KOPT-K1 (cell line): ENCODE measurements around the gene ZFAND3.

ENCODE experiments used
- H3K27ac ChIP-seq: fragments of 200-600 bp; sonication (generic); 2 replicates; pipeline ENCODE4 v1.5.1; 2016; ENCODE audit warnings: antibody characterized with exemption, mild to moderate bottlenecking, low read depth, low read length; ENCODE audit not compliant: poor library complexity, severe bottlenecking
- H3K36me3 ChIP-seq: fragments of 200-600 bp; sonication (generic); 2 replicates; pipeline ENCODE4 v1.5.1; 2017; ENCODE audit warnings: antibody characterized with exemption, mild to moderate bottlenecking, low read length, moderate library complexity; ENCODE audit not compliant: insufficient read depth
- H3K9me3 ChIP-seq: fragments of 200-600 bp; sonication (generic); 2 replicates; pipeline ENCODE4 v1.5.1; 2017; ENCODE audit warnings: antibody characterized with exemption, low read length, mild to moderate bottlenecking; ENCODE audit not compliant: insufficient read depth, poor library complexity, severe bottlenecking

The ZFAND3 gene

DNA sequence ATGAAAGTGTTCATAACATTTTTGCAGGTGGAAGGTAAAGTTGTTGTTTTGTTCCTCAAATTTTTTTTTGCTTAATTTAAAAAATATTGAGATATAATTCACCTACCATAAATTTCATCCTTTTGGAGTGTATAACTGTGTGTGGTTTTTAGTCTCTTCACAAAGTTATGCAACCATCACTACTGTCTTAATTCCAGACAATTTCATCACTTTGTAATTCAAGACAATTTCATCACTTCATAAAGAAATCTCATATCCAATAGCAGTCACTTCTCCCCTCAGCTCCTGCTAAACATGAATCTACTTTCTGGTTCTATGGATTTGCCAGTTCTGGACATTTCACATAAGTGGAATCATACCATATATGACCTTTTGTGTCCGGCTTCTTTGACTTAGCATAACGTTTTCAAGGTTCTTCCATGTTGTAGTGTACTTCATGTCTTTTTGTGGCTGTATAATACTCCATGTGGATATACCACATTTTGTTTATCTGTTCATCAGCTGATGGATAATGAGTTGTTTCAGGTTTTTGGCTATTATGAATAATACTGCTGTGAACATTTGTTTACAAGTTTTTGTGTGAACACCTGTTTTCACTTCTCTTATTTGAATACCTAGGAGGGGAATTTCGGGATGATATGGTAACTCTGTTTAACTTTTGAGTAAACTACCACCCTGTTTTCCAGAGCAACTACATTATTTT lies 18.8 kb downstream of the ZFAND3 start:
- H3K27ac ChIP-seq: no peak overlapping the region
- peaks cover 13% of the 10 kb centered on the region for H3K36me3 ChIP-seq
- H3K9me3 ChIP-seq: peaks cover 11% of the 10 kb centered on the region

DNA sequence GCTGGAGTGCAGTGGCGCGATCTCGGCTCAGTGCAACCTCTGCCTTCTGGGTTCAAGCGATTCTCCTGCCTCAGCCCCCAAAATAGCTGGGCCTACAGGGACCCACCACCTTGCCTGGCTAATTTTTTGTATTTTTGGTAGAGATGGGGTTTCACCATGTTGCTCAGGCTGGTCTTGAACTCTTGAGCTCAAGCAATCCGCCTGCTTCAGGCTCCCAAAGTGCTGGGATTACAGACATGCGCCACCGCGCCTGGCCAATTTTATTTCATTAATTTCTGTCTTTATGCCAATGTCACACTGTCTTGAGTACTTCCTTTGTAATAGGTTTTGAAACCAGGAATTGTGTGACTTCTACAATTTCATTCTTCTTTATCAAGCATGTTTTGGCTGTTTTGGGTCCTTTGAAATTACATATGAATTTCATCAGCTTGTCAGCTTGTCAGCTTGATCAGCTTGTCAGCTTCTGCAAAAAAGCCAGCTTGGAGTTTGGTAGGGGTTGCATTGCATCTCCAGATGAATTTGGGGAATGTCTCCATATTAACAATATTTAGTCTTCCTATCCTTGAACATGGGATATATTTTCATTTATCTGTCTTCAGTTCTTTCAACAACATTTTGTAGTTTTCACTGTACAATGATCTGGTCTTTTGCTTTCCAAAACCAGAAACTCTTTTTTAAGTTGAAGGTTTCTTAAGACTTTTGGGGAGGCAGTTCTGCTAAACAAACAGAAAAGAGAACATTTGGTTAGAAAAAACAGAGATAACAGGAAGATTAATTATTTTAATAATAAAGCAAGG lies 20.8 kb downstream of the ZFAND3 start:
- Histone ChIP-seq H3K9me3 (no peaks in the 10 kb centered on the region), H3K36me3 (peaks cover 5% of the 10 kb centered on the region), H3K27ac (no peak overlapping the region)

GRCh38 chr6:37840940-37841300 lies 21.4 kb downstream of the ZFAND3 start:
- Histone ChIP-seq H3K9me3 (no peaks in the 10 kb centered on the region), H3K36me3 (peaks cover 5% of the 10 kb centered on the region), H3K27ac (no peak overlapping the region)

DNA sequence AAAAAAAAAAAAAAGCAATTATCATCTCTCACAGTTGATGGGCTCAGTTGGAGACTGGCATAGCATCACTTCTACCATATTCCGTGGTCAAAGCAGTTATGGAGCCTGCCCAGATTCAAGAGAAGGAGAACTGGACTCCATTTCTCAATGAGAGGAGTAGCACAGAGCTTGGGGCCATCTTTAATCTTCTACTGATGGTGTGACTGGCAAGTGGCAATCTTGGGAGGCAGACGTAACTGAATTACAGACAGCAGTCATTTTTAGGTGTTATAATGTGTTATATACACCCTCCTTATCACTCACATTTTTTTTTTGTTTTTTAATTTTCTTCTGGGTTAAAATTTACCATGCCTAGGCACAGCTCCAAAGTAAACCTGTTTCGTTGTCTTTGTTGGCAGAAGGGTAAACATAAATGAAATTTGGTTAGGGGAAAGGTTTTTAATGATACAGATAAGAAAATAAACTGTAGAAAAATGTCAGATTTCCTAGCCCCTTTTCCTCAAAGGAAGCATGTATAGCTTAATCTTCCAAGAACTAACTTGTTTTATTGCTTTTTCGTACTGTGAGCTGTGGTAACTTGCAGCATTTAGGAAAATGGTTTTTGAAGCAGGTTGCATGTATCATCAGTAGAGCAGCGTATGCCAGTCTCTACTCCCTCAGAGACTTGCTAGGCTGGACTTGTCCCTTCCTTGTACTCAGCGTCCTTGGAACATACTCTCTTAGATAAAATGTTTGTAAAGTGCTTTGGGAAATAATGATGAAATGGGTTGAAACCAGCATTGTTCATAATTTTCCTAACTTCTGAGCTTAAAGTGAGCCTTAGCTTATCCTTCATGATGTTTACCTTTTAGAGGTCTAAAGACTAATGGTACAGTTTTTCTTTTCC lies 25.7 kb downstream of the ZFAND3 start:
- H3K9me3 ChIP-seq: no peaks in the 10 kb centered on the region
- no peak overlapping the region for H3K27ac ChIP-seq
- H3K36me3 ChIP-seq: no peaks in the 10 kb centered on the region

DNA sequence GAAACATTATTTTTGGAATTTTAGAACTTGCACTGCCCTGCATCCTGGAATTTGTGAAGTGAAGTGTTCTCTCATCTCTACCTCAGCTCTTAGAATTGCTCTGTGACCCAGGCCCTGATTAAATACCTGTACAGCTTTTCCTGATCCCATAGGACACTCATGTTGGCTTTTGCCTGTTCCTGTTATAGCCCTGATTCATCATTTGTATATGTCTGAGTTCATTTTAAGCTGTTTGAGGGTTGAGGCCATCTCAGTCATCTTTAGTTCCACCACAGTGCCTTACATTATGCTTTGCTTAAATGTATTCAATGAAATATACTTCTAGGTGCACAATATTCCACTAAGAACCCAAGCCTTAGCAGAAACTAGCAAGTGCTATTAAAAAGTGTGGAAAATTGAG lies 26.4 kb downstream of the ZFAND3 start:
- Histone ChIP-seq H3K27ac (no peak overlapping the region), H3K9me3 (no peaks in the 10 kb centered on the region), H3K36me3 (no peaks in the 10 kb centered on the region)

- no peaks in the 10 kb centered on the region for H3K9me3 ChIP-seq
- no peak overlapping the region for H3K27ac ChIP-seq
- H3K36me3 ChIP-seq: no peaks in the 10 kb centered on the region
Observed at GRCh38 chr6:37847704-37848103, 28.2 kb downstream of the ZFAND3 start.

DNA sequence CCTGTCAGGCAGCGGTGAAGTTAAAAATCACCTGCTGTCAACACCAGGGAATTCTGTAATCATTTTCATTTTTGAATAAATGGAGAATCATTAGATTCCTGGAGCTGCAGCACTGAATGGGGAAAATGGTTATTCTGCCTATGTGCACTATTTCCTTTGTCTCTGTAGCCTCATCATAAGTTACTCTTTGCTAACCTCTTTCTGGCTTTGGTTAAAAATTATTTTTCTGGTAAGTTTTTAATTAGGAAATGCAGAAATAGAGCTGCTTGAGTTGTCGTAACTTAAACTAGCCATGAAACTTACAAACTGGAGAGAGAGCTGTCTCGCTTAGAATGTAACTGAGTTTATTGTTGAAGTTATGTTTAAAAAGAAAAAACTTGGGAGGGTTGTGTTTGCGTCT lies 28.8 kb downstream of the ZFAND3 start:
- H3K36me3 ChIP-seq: no peaks in the 10 kb centered on the region
- no peak overlapping the region for H3K27ac ChIP-seq
- no peaks in the 10 kb centered on the region for H3K9me3 ChIP-seq

- Histone ChIP-seq H3K36me3 (no peaks in the 10 kb centered on the region), H3K27ac (no peak overlapping the region), H3K9me3 (no peaks in the 10 kb centered on the region)
Observed at GRCh38 chr6:37850260-37850659, 30.7 kb downstream of the ZFAND3 start.

DNA sequence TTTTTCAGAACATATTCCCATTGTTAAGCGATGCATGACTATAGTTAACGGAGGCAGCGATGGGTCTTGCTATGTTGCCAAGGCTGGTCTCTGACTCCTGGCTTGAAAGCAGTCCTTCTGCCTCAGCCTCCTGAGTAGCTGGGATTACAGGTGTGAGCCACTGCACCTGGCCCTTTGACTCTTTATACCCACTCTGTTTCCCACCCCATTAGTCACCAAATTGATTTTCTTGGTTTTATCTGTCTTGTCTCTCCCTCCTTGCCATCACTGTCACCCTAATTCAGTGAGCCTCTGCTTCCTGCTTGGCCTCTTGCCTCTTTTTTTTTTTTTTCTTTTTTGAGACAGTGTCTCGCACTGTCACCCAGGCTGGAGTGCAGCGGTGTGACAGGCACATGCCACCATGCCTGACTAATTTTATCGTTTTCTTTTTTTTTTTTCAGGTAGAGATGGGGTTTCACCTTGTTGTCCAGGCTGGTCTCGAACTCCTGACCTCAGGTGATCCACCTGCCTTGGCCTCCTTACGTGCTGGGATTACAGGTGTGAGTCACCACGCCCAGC lies 31.3 kb downstream of the ZFAND3 start:
- Histone ChIP-seq H3K27ac (no peak overlapping the region), H3K36me3 (no peaks in the 10 kb centered on the region), H3K9me3 (no peaks in the 10 kb centered on the region)

- Histone ChIP-seq H3K9me3 (no peaks in the 10 kb centered on the region), H3K36me3 (no peaks in the 10 kb centered on the region), H3K27ac (no peak overlapping the region)
Observed at GRCh38 chr6:37851997-37852524, 32.5 kb downstream of the ZFAND3 start.

DNA sequence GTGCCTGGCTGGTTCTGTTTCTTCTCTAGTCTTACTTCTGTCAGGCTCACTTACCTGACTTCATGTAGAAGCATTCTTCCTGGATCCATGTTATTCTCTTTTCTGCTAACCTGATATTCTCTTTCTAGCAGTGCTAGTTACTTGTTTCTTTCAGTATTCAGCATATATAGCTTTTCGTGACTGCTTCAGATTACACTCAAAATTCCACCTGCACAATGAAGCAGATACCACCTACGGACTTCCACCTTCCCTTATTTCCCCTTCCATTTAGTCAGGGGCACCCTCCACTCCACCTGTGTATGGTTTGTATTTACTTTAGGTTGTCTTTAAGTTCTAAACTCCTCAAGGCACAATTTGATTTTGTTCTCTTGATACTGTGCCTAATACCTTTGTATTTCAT lies 36.8 kb downstream of the ZFAND3 start:
- no peaks in the 10 kb centered on the region for H3K9me3 ChIP-seq
- no peaks in the 10 kb centered on the region for H3K36me3 ChIP-seq
- H3K27ac ChIP-seq: no peak overlapping the region

GRCh38 chr6:37858363-37858762 lies 38.8 kb downstream of the ZFAND3 start:
- Histone ChIP-seq H3K27ac (no peak overlapping the region), H3K36me3 (peaks cover 6% of the 10 kb centered on the region), H3K9me3 (no peaks in the 10 kb centered on the region)

- Histone ChIP-seq H3K27ac (no peak overlapping the region), H3K9me3 (no peaks in the 10 kb centered on the region), H3K36me3 (peaks cover 10% of the 10 kb centered on the region)
Observed at GRCh38 chr6:37860226-37860839, 40.8 kb downstream of the ZFAND3 start.

GRCh38 chr6:37861452-37861851 lies 41.9 kb downstream of the ZFAND3 start:
- no peak overlapping the region for H3K27ac ChIP-seq
- H3K36me3 ChIP-seq: peaks cover 10% of the 10 kb centered on the region
- H3K9me3 ChIP-seq: no peaks in the 10 kb centered on the region
